GM06990 (cell line): Measurements from ENCODE around the gene CEBPA.

ENCODE experiments used
- DNase-seq: peaks from one replicate; pipeline ENCODE4 v3.0.0-alpha.2; 2011; ENCODE audit not compliant: insufficient read length; ENCODE audit errors: extremely low read depth
- H3K27me3 ChIP-seq: replicated peaks from 2 replicates; pipeline ENCODE4 v1.6.0; 2011; ENCODE audit warnings: low read length; ENCODE audit not compliant: control insufficient read depth, insufficient read depth
- H3K36me3 ChIP-seq: 2 replicates; pipeline ENCODE4 v1.5.1; 2011; ENCODE audit warnings: low read length; ENCODE audit not compliant: control insufficient read depth, insufficient read depth
- H3K4me3 ChIP-seq: replicated peaks from 2 replicates; pipeline ENCODE4 v1.5.1; 2011; ENCODE audit warnings: low read depth, mild to moderate bottlenecking, control low read depth, low read length
- TF ChIP-seq, protein P1 (sequence below): IDR thresholded peaks from 2 replicates; pipeline ENCODE4 v1.5.1; 2011; ENCODE audit warnings: low read length, control low read depth, mild to moderate bottlenecking, inconsistent platforms; ENCODE audit not compliant: insufficient read depth, poor library complexity, severe bottlenecking

Gene CEBPA

DNA sequence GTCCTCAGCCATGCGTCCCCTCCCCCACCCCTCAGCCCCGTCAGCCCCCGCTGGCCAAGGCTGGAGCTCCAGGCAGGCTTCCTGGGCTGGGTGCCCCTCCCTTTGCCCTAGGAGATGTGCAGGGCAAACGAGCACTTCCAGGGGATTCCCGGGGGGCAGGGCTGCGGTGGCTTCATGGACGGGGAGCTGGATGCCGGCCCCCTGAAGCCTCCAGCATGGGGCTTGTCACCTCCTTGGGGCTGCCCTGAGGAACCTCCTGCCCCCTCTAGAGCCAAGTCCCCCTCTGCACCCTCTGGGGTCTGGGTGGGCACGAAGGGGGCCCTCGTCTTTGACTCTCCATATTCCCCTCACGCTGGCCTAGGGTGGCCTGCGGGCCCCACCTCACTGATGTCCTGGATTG lies 51.3 kb downstream of the CEBPA start:
- Histone ChIP-seq H3K4me3 (no peak overlapping the region), H3K36me3 (no peaks in the 10 kb centered on the region), H3K27me3 (no peaks in the 10 kb centered on the region)
- TF ChIP-seq, protein P1, sequence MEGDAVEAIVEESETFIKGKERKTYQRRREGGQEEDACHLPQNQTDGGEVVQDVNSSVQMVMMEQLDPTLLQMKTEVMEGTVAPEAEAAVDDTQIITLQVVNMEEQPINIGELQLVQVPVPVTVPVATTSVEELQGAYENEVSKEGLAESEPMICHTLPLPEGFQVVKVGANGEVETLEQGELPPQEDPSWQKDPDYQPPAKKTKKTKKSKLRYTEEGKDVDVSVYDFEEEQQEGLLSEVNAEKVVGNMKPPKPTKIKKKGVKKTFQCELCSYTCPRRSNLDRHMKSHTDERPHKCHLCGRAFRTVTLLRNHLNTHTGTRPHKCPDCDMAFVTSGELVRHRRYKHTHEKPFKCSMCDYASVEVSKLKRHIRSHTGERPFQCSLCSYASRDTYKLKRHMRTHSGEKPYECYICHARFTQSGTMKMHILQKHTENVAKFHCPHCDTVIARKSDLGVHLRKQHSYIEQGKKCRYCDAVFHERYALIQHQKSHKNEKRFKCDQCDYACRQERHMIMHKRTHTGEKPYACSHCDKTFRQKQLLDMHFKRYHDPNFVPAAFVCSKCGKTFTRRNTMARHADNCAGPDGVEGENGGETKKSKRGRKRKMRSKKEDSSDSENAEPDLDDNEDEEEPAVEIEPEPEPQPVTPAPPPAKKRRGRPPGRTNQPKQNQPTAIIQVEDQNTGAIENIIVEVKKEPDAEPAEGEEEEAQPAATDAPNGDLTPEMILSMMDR, result no peak
- no peak for DNase-seq

DNA sequence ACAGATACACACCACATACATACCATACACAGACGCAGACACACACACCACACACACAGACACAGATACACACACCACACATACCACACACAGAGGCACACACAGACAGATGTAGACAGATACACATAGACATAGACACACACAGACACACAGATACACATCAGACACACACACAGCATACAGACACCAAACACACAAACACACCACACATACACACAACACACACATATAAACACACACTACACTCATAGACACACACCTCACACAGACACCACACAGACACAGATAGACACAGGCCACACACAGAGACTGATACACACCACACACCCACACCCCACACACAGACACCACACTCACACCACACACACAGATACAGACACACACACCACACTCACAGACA lies 51.8 kb downstream of the CEBPA start:
- DNase-seq, result no peak
- TF ChIP-seq, protein P1, result no peak
- no peaks in the 10 kb centered on the region for H3K36me3 ChIP-seq
- H3K27me3 ChIP-seq, result no peaks in the 10 kb centered on the region
- no peak overlapping the region for H3K4me3 ChIP-seq
